K562 (cell line): ENCODE measurements around the gene PEDS1. TPM values are rescaled to one million over a fixed set of nuclear protein-coding genes. Genes with fewer than 3 reads are reported as not detected.

ENCODE experiments used
- ATAC-seq: fragments of 200-7000 bp; cut with Tn5 transposase; 3 replicates; pipeline ENCODE4 v1.9.1; 2020; ENCODE audit warnings: moderate library complexity
- BruUV-seq: library from RNA; stranded (reverse); fragments of 400-500 nt; replicated peaks from 2 replicates; lab custom pipeline; 2021; lab: Mats Ljungman, UMichigan
- CTCF ChIA-PET: fragments of 300-600 bp; formaldehyde crosslinking; extraction: SDS; loops from one replicate; lab custom pipeline; 2021; ENCODE audit warnings: low intra/inter-chr PET ratio; lab: Yijun Ruan, JAX
- POLR2A ChIA-PET: fragments of 300-600, 350-650 bp; sonication (Branson Sonifier 250); formaldehyde crosslinking; extraction: SDS; loops from one replicate; lab custom pipeline; 2021; ENCODE audit warnings: antibody characterized with exemption, inconsistent platforms; lab: Yijun Ruan, JAX
- DNase-seq, 4 experiments: peaks; one replicate each; pipeline versions ENCODE4 v3.0.0 to v3.0.0-alpha.2; 2011 to 2018; ENCODE audit warnings: low spot score in 3 of 4, mixed read lengths in 3 of 4; ENCODE audit errors: extremely low read depth in 1 of 4
- FAIRE-seq: peaks from 2 replicates; lab custom pipeline; 2011; peaks lifted over from hg19 to GRCh38; lab: Jason Lieb, UNC
- H2AFZ ChIP-seq: 2 replicates; pipeline ENCODE4 v1.6.0; 2011; ENCODE audit warnings: low read depth, low read length, control low read depth, inconsistent platforms
- H3K27ac ChIP-seq: fragments of 200-600 bp; 3 replicates; pipeline ENCODE4 v1.8.0; 2011; ENCODE audit warnings: low read depth, mild to moderate bottlenecking, control low read depth, inconsistent platforms, low read length, moderate library complexity, mixed read lengths; ENCODE audit errors: extremely low read depth
- H3K27me3 ChIP-seq, 2 experiments: fragments of 300-600 bp in 1 of 2; 2 replicates in 1 of 2; 3 replicates in 1 of 2; pipeline versions ENCODE4 v1.6.0 to v1.8.0; 2011; ENCODE audit warnings: inconsistent platforms in 2 of 2, low read length in 2 of 2, mild to moderate bottlenecking in 1 of 2, mixed read lengths in 1 of 2, moderate library complexity in 1 of 2; ENCODE audit not compliant: control insufficient read depth in 2 of 2, insufficient read depth in 2 of 2
- H3K36me3 ChIP-seq: fragments of 300-600 bp; 3 replicates; pipeline ENCODE4 v1.8.0; 2011; ENCODE audit warnings: mild to moderate bottlenecking, low read length, inconsistent platforms; ENCODE audit not compliant: control insufficient read depth, insufficient read depth
- H3K4me1 ChIP-seq, 2 experiments: fragments of 200-600 bp in 1 of 2; replicated peaks in 1 of 2; 2 replicates in 1 of 2; 3 replicates in 1 of 2; pipeline versions ENCODE4 v1.5.1 to v1.8.0; 2011; ENCODE audit warnings: inconsistent platforms in 2 of 2, low read length in 2 of 2, mild to moderate bottlenecking in 1 of 2, mixed read lengths in 1 of 2, moderate library complexity in 1 of 2; ENCODE audit not compliant: control insufficient read depth in 2 of 2, insufficient read depth in 2 of 2
- H3K4me2 ChIP-seq: 2 replicates; pipeline ENCODE4 v1.6.1; 2011; ENCODE audit warnings: low read length, control low read depth, inconsistent platforms, mixed read lengths; ENCODE audit not compliant: insufficient read depth
- H3K4me3 ChIP-seq: fragments of 200-600 bp; sonication (generic), shearing (Covaris generic); 2 replicates; pipeline ENCODE4 v1.5.1; 2016; ENCODE audit warnings: control low read depth, inconsistent platforms
- H3K79me2 ChIP-seq: fragments of 200-600 bp; 3 replicates; pipeline ENCODE4 v1.8.0; 2011; ENCODE audit warnings: low read length, inconsistent platforms; ENCODE audit not compliant: control insufficient read depth, insufficient read depth
- H3K9ac ChIP-seq, 2 experiments: 2 replicates each; pipeline versions ENCODE4 v1.6.0 to v1.6.1; 2011; ENCODE audit warnings: low read depth in 2 of 2, low read length in 2 of 2, control low read depth in 1 of 2, inconsistent platforms in 1 of 2, mild to moderate bottlenecking in 1 of 2, mixed read lengths in 1 of 2; ENCODE audit not compliant: insufficient read depth in 1 of 2
- H3K9me1 ChIP-seq: one replicate; pipeline ENCODE4 v1.6.0; 2011; ENCODE audit warnings: inconsistent platforms, mild to moderate bottlenecking, low read length, moderate library complexity; ENCODE audit not compliant: control insufficient read depth, insufficient read depth
- H3K9me3 ChIP-seq: replicated peaks from 2 replicates; pipeline ENCODE4 v1.5.1; 2011; ENCODE audit warnings: low read depth, low read length, inconsistent platforms; ENCODE audit not compliant: control insufficient read depth, insufficient read depth
- H4K20me1 ChIP-seq: replicated peaks from 2 replicates; pipeline ENCODE4 v1.6.1; 2011; ENCODE audit warnings: low read length, inconsistent platforms, mixed read lengths; ENCODE audit not compliant: control insufficient read depth, insufficient read depth
- BDP1 ChIP-seq: IDR thresholded peaks from 3 replicates; pipeline ENCODE4 v1.6.1; 2011; ENCODE audit not compliant: insufficient read length, insufficient read depth
- CBFA2T2 ChIP-seq: fragments of 450-650 bp; conservative IDR thresholded peaks from 2 replicates; pipeline ENCODE4 v1.6.1; 2017; ENCODE audit warnings: mild to moderate bottlenecking
- CHD4 ChIP-seq: fragments of 200-600 bp; sonication (generic); IDR thresholded peaks from 3 replicates; pipeline ENCODE4 v1.6.1; 2012; ENCODE audit warnings: low read depth, mild to moderate bottlenecking, mixed read lengths, low read length, inconsistent platforms; ENCODE audit not compliant: insufficient read depth, insufficient replicate concordance, poor library complexity, severe bottlenecking
- CTCFL ChIP-seq: IDR thresholded peaks from 2 replicates; pipeline ENCODE4 v1.6.1; 2011; ENCODE audit warnings: borderline replicate concordance, low read depth, mild to moderate bottlenecking, moderate library complexity, low read length; ENCODE audit not compliant: insufficient read depth, poor library complexity, severe bottlenecking
- E2F4 ChIP-seq: sonication (generic); formaldehyde crosslinking; IDR thresholded peaks from 2 replicates; pipeline ENCODE4 v1.8.0; 2022; ENCODE audit warnings: mild to moderate bottlenecking, low read depth, missing genetic modification reagents
- ELF2 ChIP-seq: fragments of 250-450 bp; sonication (Bioruptor Pico); IDR thresholded peaks from 2 replicates; pipeline ENCODE4 v1.5.0; 2021; ENCODE audit warnings: mild to moderate bottlenecking
- ESRRA ChIP-seq: fragments of 450-650 bp; IDR thresholded peaks from 2 replicates; pipeline ENCODE4 v1.6.1; 2014; ENCODE audit warnings: low read depth, mild to moderate bottlenecking, moderate library complexity, borderline replicate concordance
- MED1 ChIP-seq: sonication (generic); formaldehyde crosslinking; IDR thresholded peaks from 2 replicates; pipeline ENCODE4 v1.8.1; 2023; ENCODE audit warnings: missing genetic modification reagents, borderline replicate concordance
- NFATC3 ChIP-seq: fragments of 450-650 bp; IDR thresholded peaks from 2 replicates; pipeline ENCODE4 v1.6.1; 2017; ENCODE audit warnings: mild to moderate bottlenecking
- NR2C2 ChIP-seq, 2 experiments: fragments of 200-800 bp in 1 of 2; sonication (Bioruptor generic) in 1 of 2; sonication (generic) in 1 of 2; formaldehyde crosslinking in 1 of 2; IDR thresholded peaks; 2 replicates each; pipeline versions ENCODE4 v1.6.1 to v1.8.0; 2016 to 2022; ENCODE audit warnings: mild to moderate bottlenecking in 1 of 2, missing compliant biosample characterization in 1 of 2, missing genetic modification characterization in 1 of 2, missing genetic modification reagents in 1 of 2
- POU5F1 ChIP-seq: fragments of 150-350 bp; IDR thresholded peaks from 2 replicates; pipeline ENCODE4 v1.6.1; 2014; ENCODE audit warnings: borderline replicate concordance, low read length, low read depth, mild to moderate bottlenecking; ENCODE audit not compliant: partially characterized antibody
- RAD21 ChIP-seq, 2 experiments: fragments of 250-450 bp in 1 of 2; fragments of 450-650 bp in 1 of 2; sonication (Bioruptor Pico) in 1 of 2; formaldehyde crosslinking in 1 of 2; IDR thresholded peaks in 1 of 2; conservative IDR thresholded peaks in 1 of 2; 2 replicates each; pipeline versions ENCODE4 v1.4.0 to v1.8.0; 2020 to 2022; ENCODE audit warnings: mild to moderate bottlenecking in 2 of 2, moderate library complexity in 1 of 2
- SLC30A9 ChIP-seq: fragments of 250-450 bp; sonication (Bioruptor Pico); IDR thresholded peaks from 2 replicates; pipeline ENCODE4 v1.8.0; 2022; ENCODE audit warnings: mild to moderate bottlenecking, moderate library complexity
- SMAD2 ChIP-seq: fragments of 150-350 bp; IDR thresholded peaks from 2 replicates; pipeline ENCODE4 v1.6.1; 2014; ENCODE audit warnings: low read depth, mild to moderate bottlenecking, low read length
- TEAD2 ChIP-seq: fragments of 450-650 bp; IDR thresholded peaks from 2 replicates; pipeline ENCODE4 v1.6.1; 2016; ENCODE audit warnings: missing genetic modification characterization, control low read depth, missing compliant biosample characterization
- YBX1 ChIP-seq: fragments of 450-650 bp; IDR thresholded peaks from 2 replicates; pipeline ENCODE4 v1.7.1; 2016; ENCODE audit warnings: mild to moderate bottlenecking
- ZBTB17 ChIP-seq: fragments of 450-650 bp; formaldehyde crosslinking; IDR thresholded peaks from 2 replicates; pipeline ENCODE4 v1.4.0; 2020; ENCODE audit warnings: mild to moderate bottlenecking
- ZNF324 ChIP-seq: fragments of 250-450 bp; sonication (Bioruptor Pico); IDR thresholded peaks from 2 replicates; pipeline ENCODE4 v1.4.0; 2020; ENCODE audit warnings: mild to moderate bottlenecking
- ZNF431 ChIP-seq: sonication (generic); formaldehyde crosslinking; IDR thresholded peaks from 2 replicates; pipeline ENCODE4 v1.8.0; 2022; ENCODE audit warnings: mild to moderate bottlenecking, missing genetic modification reagents
- WGBS: fragments of 100-300 bp; shearing (Covaris generic); methylation state at CpG from one replicate; pipeline ENCODE4 v1.1.6; 2016; ENCODE audit warnings: low coverage, mixed read lengths; ENCODE audit not compliant: insufficient coverage; ENCODE audit errors: missing lambda C conversion rate; 5-methylcytosine and 5-hydroxymethylcytosine counted together
- in situ Hi-C: fragments of 300-500 bp; cut with MboI; formaldehyde crosslinking; loops from 4 replicates; pipeline ENCODE4 v1.15.0; 2018; ENCODE audit warnings: inconsistent platforms, mixed read lengths
- intact Hi-C: fragments of 100-400 bp; cut with micrococcal nuclease; formaldehyde crosslinking; loops from 2 replicates; pipeline ENCODE4 v1.14.2; 2022
- polyA plus RNA-seq, 8 experiments: library from polyadenylated mRNA; depleted of rRNA in 4 of 8; stranded (reverse) in 5 of 8; unstranded in 3 of 8; fragments of >200 nt; fragmentation: Nextera tagmentation in 2 of 8; fragmentation: Illumina TruSeq in 1 of 8; extraction: Ambion mirVana in 2 of 8; extraction: Trizol in 1 of 8; gene quantifications; 2 replicates each; pipeline versions ENCODE4 v1.2.1 to v1.2.3, GENCODE V29; 2011 to 2014; ENCODE audit warnings: inconsistent platforms in 1 of 8, missing spikeins in 1 of 8
- total RNA-seq, 7 experiments: library from RNA; depleted of rRNA in 6 of 7; stranded (reverse); fragments of >200 nt in 6 of 7; fragmentation: Illumina TruSeq in 2 of 7; extraction: Trizol in 2 of 7; gene quantifications; 2 replicates each; pipeline versions ENCODE4 v1.2.1 to v1.2.3, GENCODE V29; 2011 to 2021; ENCODE audit warnings: low replicate concordance in 1 of 7

The PEDS1 gene
- total and polyA plus RNA-seq, 9 of the 15 experiments (the other 6 are each of a cell fraction or from before 2014, with no cell fraction given) = 2.9 to 38.5 (median 24.2) TPM

GRCh38 chr20:50136822-50137599, 16.5 kb downstream of the PEDS1 start:
- CTCF ChIA-PET = no interaction called here
- TF ChIP-seq ZBTB17 (CRISPR knock-in tag) (no peak), NR2C2 (CRISPR knock-in tag; IDR thresholded peaks at IDR 0.05) (no peak), NR2C2 (tag; IDR thresholded peaks at IDR 0.05) (peak; percentile 72), E2F4 (CRISPR knock-in tag) (no peak), RAD21 (CRISPR knock-in tag; conservative IDR thresholded peaks at IDR 0.05 in 1 of 2, IDR thresholded peaks at IDR 0.05 in 1 of 2) (no peak), MED1 (no peak), SMAD2 (no peak), POU5F1 (no peak), CHD4 (no peak), ELF2 (CRISPR knock-in tag) (no peak), SLC30A9 (CRISPR knock-in tag) (no peak), ZNF431 (no peak), CBFA2T2 (0 out of 2 replicates have a peak, but pooled peaks have one; percentile 17), CTCFL (no peak), ZNF324 (CRISPR knock-in tag) (no peak), ESRRA (no peak), TEAD2 (tag) (no peak), NFATC3 (no peak), BDP1 (no peak), YBX1 (no peak)

More at GRCh38 chr20:50136822-50137599, 16.5 kb downstream of the PEDS1 start:
- 87% methylated on average over 15 of the region's 15 CpGs for WGBS
- intact Hi-C loops (no loop called here), in situ Hi-C loops (no loop called here)
- ATAC-seq (no peak), DNase-seq (no peak), FAIRE-seq (peak; percentile 64)
- Histone ChIP-seq H3K27ac (no peak overlapping the region; the same call in 2 of the 3 replicates), H3K4me3 (no peak overlapping the region), H3K9me3 (no peaks in the 10 kb centered on the region), H2AFZ (no peak overlapping the region), H3K27me3 (no peaks in the 10 kb centered on the region), H3K4me1 (peaks cover 4 to 21% of the 10 kb centered on the region in 2 experiments; a peak in 4 of 5 replicates), H3K9ac (0 out of 4 replicates have a peak overlapping the region, but pooled peaks of 1 of the 2 experiments have one; percentile 14), H3K79me2 (peaks cover 28% of the 10 kb centered on the region), H3K9me1 (peaks cover 3% of the 10 kb centered on the region), H4K20me1 (peaks cover 7% of the 10 kb centered on the region; the same call in 1 of the 2 replicates), H3K36me3 (peaks cover 73% of the 10 kb centered on the region), H3K4me2 (no peak overlapping the region; the same call in 1 of the 2 replicates)
- no TSS peak for BruUV-seq
- POLR2A ChIA-PET = interaction anchor here (1.4 to 3.1 kb wide), 2 partner anchors 11 to 15 kb away, joined by 6 to 16 read pairs; no protein-coding TSS in a partner anchor
